ENCODE results near the gene TLE6.

- no peak for TF ChIP-seq FOXS1 (CRISPR knock-in tag; IDR thresholded peaks at IDR 0.05)
- TF ChIP-seq EP300 (IDR thresholded peaks at IDR 0.05), result no peak
- TF ChIP-seq PBX3 (IDR thresholded peaks at IDR 0.05), result no peak
- TF ChIP-seq TP53 (CRISPR knock-in tag; IDR thresholded peaks at IDR 0.05), result no peak
- TF ChIP-seq MAZ (IDR thresholded peaks at IDR 0.05; ENCODE audit: borderline replicate concordance, low read depth, low read length), result no peak
- no peak for TF ChIP-seq POLR2A (IDR thresholded peaks at IDR 0.05; ENCODE audit: low read length)
- TF ChIP-seq, protein P1, sequence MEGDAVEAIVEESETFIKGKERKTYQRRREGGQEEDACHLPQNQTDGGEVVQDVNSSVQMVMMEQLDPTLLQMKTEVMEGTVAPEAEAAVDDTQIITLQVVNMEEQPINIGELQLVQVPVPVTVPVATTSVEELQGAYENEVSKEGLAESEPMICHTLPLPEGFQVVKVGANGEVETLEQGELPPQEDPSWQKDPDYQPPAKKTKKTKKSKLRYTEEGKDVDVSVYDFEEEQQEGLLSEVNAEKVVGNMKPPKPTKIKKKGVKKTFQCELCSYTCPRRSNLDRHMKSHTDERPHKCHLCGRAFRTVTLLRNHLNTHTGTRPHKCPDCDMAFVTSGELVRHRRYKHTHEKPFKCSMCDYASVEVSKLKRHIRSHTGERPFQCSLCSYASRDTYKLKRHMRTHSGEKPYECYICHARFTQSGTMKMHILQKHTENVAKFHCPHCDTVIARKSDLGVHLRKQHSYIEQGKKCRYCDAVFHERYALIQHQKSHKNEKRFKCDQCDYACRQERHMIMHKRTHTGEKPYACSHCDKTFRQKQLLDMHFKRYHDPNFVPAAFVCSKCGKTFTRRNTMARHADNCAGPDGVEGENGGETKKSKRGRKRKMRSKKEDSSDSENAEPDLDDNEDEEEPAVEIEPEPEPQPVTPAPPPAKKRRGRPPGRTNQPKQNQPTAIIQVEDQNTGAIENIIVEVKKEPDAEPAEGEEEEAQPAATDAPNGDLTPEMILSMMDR (IDR thresholded peaks at IDR 0.05), result no peak
- TF ChIP-seq SMC3 (IDR thresholded peaks at IDR 0.05), result no peak
- TF ChIP-seq BHLHE40 (IDR thresholded peaks at IDR 0.05; ENCODE audit: low read depth, low read length), result no peak
- no peak for TF ChIP-seq GATA3 (IDR thresholded peaks at IDR 0.05; ENCODE audit: borderline replicate concordance)
- no peak for TF ChIP-seq ESRRA (IDR thresholded peaks at IDR 0.05; ENCODE audit: borderline replicate concordance, low read length)
These were observed 28.9 kb downstream of the TLE6 start for GRCh38 chr19:3006075-3006767.
